ENCODE results near the gene KREMEN2. TPM values are rescaled to one million over a fixed set of nuclear protein-coding genes. Genes with fewer than 3 reads are reported as not detected.

Gene KREMEN2
- total RNA-seq, 1 donor from 2014 or later: 0.31 TPM

- TF ChIP-seq CTCF (IDR thresholded peaks at IDR 0.05; ENCODE audit: unreplicated experiment): no peak
- DNase-seq (ENCODE audit: low spot score, unreplicated experiment): no peak
- H3K27ac Mint-ChIP-seq: peak within 1 kb of the TSS; percentile 93
- H3K36me3 Mint-ChIP-seq (ENCODE audit: insufficient read depth): peaks cover 13% of the 10 kb centered on the region
- H3K9me3 Mint-ChIP-seq (ENCODE audit: low read depth): no peaks in the 10 kb centered on the region
- peak within 1 kb of the TSS; percentile 44 for H3K4me3 Mint-ChIP-seq (ENCODE audit: low read depth)
- no peaks in the 10 kb centered on the region for H3K27me3 Mint-ChIP-seq
- peaks cover 65% of the 10 kb centered on the region for H3K4me1 Mint-ChIP-seq (ENCODE audit: low read depth)
Measured at GRCh38 chr16:3012828-3013420, 48.8 kb downstream of the KREMEN2 start, which contains the start of gene CLDN9. Gene CLDN9, plus strand, starts transcription at chr16:3012923. Its CDS starts 440 bp downstream, at chr16:3013363.

GRCh38 chr16:3013491-3013951, 49.4 kb downstream of the KREMEN2 start:
- peaks cover 13% of the 10 kb centered on the region for H3K36me3 Mint-ChIP-seq (ENCODE audit: insufficient read depth)
- H3K4me3 Mint-ChIP-seq (ENCODE audit: low read depth): peak overlapping the region; percentile 24
- no peaks in the 10 kb centered on the region for H3K27me3 Mint-ChIP-seq
- no peak for TF ChIP-seq CTCF (IDR thresholded peaks at IDR 0.05; ENCODE audit: unreplicated experiment)
- H3K4me1 Mint-ChIP-seq (ENCODE audit: low read depth): peaks cover 61% of the 10 kb centered on the region
- H3K27ac Mint-ChIP-seq: peak overlapping the region; percentile 87
- H3K9me3 Mint-ChIP-seq (ENCODE audit: low read depth): no peaks in the 10 kb centered on the region
- DNase-seq (ENCODE audit: low spot score, unreplicated experiment): no peak

- Mint-ChIP-seq H3K4me3 (ENCODE audit: low read depth) (peak overlapping the region; percentile 93), H3K4me1 (ENCODE audit: low read depth) (peaks cover 55% of the 10 kb centered on the region), H3K36me3 (ENCODE audit: insufficient read depth) (peaks cover 13% of the 10 kb centered on the region), H3K27ac (peak overlapping the region; percentile 97), H3K27me3 (no peaks in the 10 kb centered on the region), H3K9me3 (ENCODE audit: low read depth) (no peaks in the 10 kb centered on the region)
- no peak for DNase-seq (ENCODE audit: low spot score, unreplicated experiment)
- TF ChIP-seq CTCF (IDR thresholded peaks at IDR 0.05; ENCODE audit: unreplicated experiment): no peak
Measured at GRCh38 chr16:3013998-3014690, 50.1 kb downstream of the KREMEN2 start.

- H3K4me1 Mint-ChIP-seq (ENCODE audit: low read depth): peaks cover 52% of the 10 kb centered on the region
- peak overlapping the region; percentile 93 for H3K4me3 Mint-ChIP-seq (ENCODE audit: low read depth)
- no peak for DNase-seq (ENCODE audit: low spot score, unreplicated experiment)
- no peak for TF ChIP-seq CTCF (IDR thresholded peaks at IDR 0.05; ENCODE audit: unreplicated experiment)
- H3K27me3 Mint-ChIP-seq: no peaks in the 10 kb centered on the region
- no peaks in the 10 kb centered on the region for H3K9me3 Mint-ChIP-seq (ENCODE audit: low read depth)
- H3K36me3 Mint-ChIP-seq (ENCODE audit: insufficient read depth): peaks cover 13% of the 10 kb centered on the region
- peak overlapping the region; percentile 97 for H3K27ac Mint-ChIP-seq
Measured at GRCh38 chr16:3014971-3015370, 50.9 kb downstream of the KREMEN2 start.

GRCh38 chr16:3015865-3016521, 51.9 kb downstream of the KREMEN2 start:
- no peak for TF ChIP-seq CTCF (IDR thresholded peaks at IDR 0.05; ENCODE audit: unreplicated experiment)
- Mint-ChIP-seq H3K27me3 (no peaks in the 10 kb centered on the region), H3K4me1 (ENCODE audit: low read depth) (peaks cover 53% of the 10 kb centered on the region), H3K9me3 (ENCODE audit: low read depth) (no peaks in the 10 kb centered on the region), H3K4me3 (ENCODE audit: low read depth) (peak overlapping the region; percentile 93), H3K27ac (peak overlapping the region; percentile 97), H3K36me3 (ENCODE audit: insufficient read depth) (peaks cover 13% of the 10 kb centered on the region)
- no peak for DNase-seq (ENCODE audit: low spot score, unreplicated experiment)

Measured in progenitor cell of endocrine pancreas (in vitro differentiated cells).